Esophagus muscularis mucosa (tissue), 3 donors: ENCODE data around the gene RAB29.
A peak's percentile ranks its signal among the peaks of the same experiment; 100 is the strongest.

Experiments used
- CTCF ChIP-seq, 3 experiments: fragments of 200-600 bp in 2 of 3; fragments of 450-650 bp in 1 of 3; sonication (generic) in 2 of 3; IDR thresholded peaks; one replicate each; pipeline ENCODE4 v1.5.1; 2017 to 2019; ENCODE audit warnings: antibody characterized with exemption in 3 of 3, mild to moderate bottlenecking in 2 of 3, moderate library complexity in 1 of 3
- POLR2AphosphoS5 ChIP-seq, 2 donors: sonication (generic); formaldehyde crosslinking; IDR thresholded peaks; one replicate each; pipeline ENCODE4 v1.6.1; 2017; ENCODE audit warnings: antibody characterized with exemption in 2 of 2

GRCh38 chr1:205750138-205751035, 24.9 kb downstream of the RAB29 start, which contains the start of gene NUCKS1:
- TF ChIP-seq CTCF (IDR thresholded peaks at IDR 0.05) (peak; percentile 13 to 57 (median 26)), POLR2AphosphoS5 (IDR thresholded peaks at IDR 0.05) (peak; percentile 88 to 89)
